Motor neuron (in vitro differentiated cells): Measurements from ENCODE around the gene TAS2R38. TPM values are rescaled to one million over a fixed set of nuclear protein-coding genes. Genes with fewer than 3 reads are reported as not detected.

Source experiments
- ATAC-seq, 8 experiments: fragments of 200-7000 bp; cut with Tn5 transposase; replicated peaks in 6 of 8; 2 replicates each; pipeline ENCODE4 v1.8.0; 2021; ENCODE audit warnings: mild to moderate bottlenecking in 8 of 8, moderate library complexity in 8 of 8
- H3K27ac ChIP-seq, 2 donors: fragments of 250-450 bp; sonication (Bioruptor Pico); 2 replicates each; pipeline ENCODE4 v1.9.0; 2021; ENCODE audit warnings: antibody characterized with exemption in 2 of 2, mild to moderate bottlenecking in 2 of 2, moderate library complexity in 1 of 2
- H3K4me1 ChIP-seq, 2 donors: fragments of 250-450 bp; sonication (Bioruptor Pico); replicated peaks in 1 of 2; 2 replicates each; pipeline ENCODE4 v1.6.1; 2021; ENCODE audit warnings: antibody characterized with exemption in 2 of 2, mild to moderate bottlenecking in 2 of 2, moderate library complexity in 1 of 2
- H3K4me3 ChIP-seq, 5 donors: fragments of 250-450 bp; sonication (Bioruptor Pico); 2 replicates each; pipeline ENCODE4 v1.9.0; 2021; ENCODE audit warnings: antibody characterized with exemption in 5 of 5, mild to moderate bottlenecking in 5 of 5, moderate library complexity in 4 of 5
- WGBS, 10 experiments: fragments of 450-650 bp; shearing (Covaris generic); methylation state at CpG; one replicate each; pipeline ENCODE4 v1.0.0; 2022; 5-methylcytosine and 5-hydroxymethylcytosine counted together
- in situ Hi-C, 9 experiments: fragments of 400-800 bp; cut with MboI; loops; one replicate each; pipeline ENCODE4 v1.15.0; 2021; ENCODE audit warnings: low sequenced_read_pairs in 9 of 9, low pct_unique_long_range_greater_than_20kb in 2 of 9; ENCODE audit not compliant: unreplicated experiment in 9 of 9
- total RNA-seq, 8 experiments: library from RNA; unstranded; fragments of 300-600 nt; gene quantifications; 2 replicates each; pipeline versions ENCODE4 v1.2.3 to v1.2.4, GENCODE V29; 2022

Gene TAS2R38
- total RNA-seq, result under 1 TPM in 2 of 8 experiments, not detected in 6; 0.11 to 0.24 TPM

GRCh38 chr7:141973673-141974072, at the start of gene TAS2R38:
TSS of gene TAS2R38 (minus strand) at chr7:141973773. CDS start at chr7:141973689, 84 bp downstream.
- Histone ChIP-seq H3K4me1 (no peaks in the 10 kb centered on the region), H3K27ac (no peak within 1 kb of the TSS), H3K4me3 (no peak within 1 kb of the TSS)
- WGBS, 10 experiments, result 52 to 90% (median 83%) methylated on average over 1 to 7 of the region's 7 CpGs; no CpG with 5 or more reads in 4 of the 10 experiments
- ATAC-seq, result no peak
- in situ Hi-C loops, result loop anchor here in 3 of 9 experiments (10.0 to 25.0 kb wide), 2 partner anchors 211 to 214 kb away; no protein-coding TSS in a partner anchor

- Histone ChIP-seq H3K4me3 (no peak overlapping the region), H3K4me1 (no peaks in the 10 kb centered on the region), H3K27ac (no peak overlapping the region)
- no peak for ATAC-seq
- in situ Hi-C loops, result no loop called here
- 0 to 80% (median 60%) methylated on average over 1 to 2 of the region's 2 CpGs; no CpG with 5 or more reads in 3 of the 10 experiments for WGBS, 10 experiments
Measured at GRCh38 chr7:142018154-142018553, 44.6 kb upstream of the TAS2R38 start.

DNA sequence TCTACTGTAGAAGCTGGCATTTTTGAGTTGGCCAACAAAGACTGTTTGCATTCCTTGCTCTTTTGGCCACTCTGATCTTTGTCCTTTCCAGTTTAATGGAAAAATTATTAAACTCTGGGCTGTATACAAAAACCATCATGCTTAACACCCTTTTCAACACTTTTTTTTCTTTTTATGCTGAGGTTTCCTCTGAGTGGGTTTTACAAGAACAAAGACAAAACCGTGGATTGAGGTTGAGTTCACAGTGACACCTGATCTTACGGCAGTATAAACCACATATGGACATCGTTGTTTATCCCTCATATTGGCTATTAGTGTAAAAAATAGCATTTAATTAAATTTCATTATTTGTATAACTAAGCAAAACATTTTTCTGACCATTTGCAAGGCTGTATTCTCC, 43.9 kb upstream of the TAS2R38 start:
- Histone ChIP-seq H3K4me1 (no peaks in the 10 kb centered on the region), H3K4me3 (no peak overlapping the region), H3K27ac (no peak overlapping the region)
- in situ Hi-C loops, result no loop called here
- ATAC-seq, result no peak
- WGBS, 10 experiments, result 0 to 93% (median 60%) methylated on average over 1 to 3 of the region's 3 CpGs; no CpG with 5 or more reads in 1 of the 10 experiments

- 0 to 92% (median 69%) methylated on average over 1 to 4 of the region's 4 CpGs; no CpG with 5 or more reads in 2 of the 10 experiments for WGBS, 10 experiments
- Histone ChIP-seq H3K27ac (no peak overlapping the region), H3K4me1 (no peaks in the 10 kb centered on the region), H3K4me3 (no peak overlapping the region)
- in situ Hi-C loops, result no loop called here
- no peak for ATAC-seq
Measured at GRCh38 chr7:142012825-142013511, 39.4 kb upstream of the TAS2R38 start.

GRCh38 chr7:142010952-142011548, 37.5 kb upstream of the TAS2R38 start:
- Histone ChIP-seq H3K27ac (no peak overlapping the region), H3K4me1 (no peaks in the 10 kb centered on the region), H3K4me3 (no peak overlapping the region)
- ATAC-seq, result no peak
- WGBS, 10 experiments, result 18 to 100% (median 47%) methylated on average over 2 to 3 of the region's 3 CpGs
- in situ Hi-C loops, result no loop called here

- no peak overlapping the region for H3K27ac ChIP-seq
- 0 to 100% (median 67%) methylated on average over 1 of the region's 1 CpG; no CpG with 5 or more reads in 2 of the 10 experiments for WGBS, 10 experiments
- in situ Hi-C loops, result no loop called here
- no peaks in the 10 kb centered on the region for H3K4me1 ChIP-seq
- H3K4me3 ChIP-seq, result no peak overlapping the region
- ATAC-seq, result no peak
Measured at GRCh38 chr7:142009187-142009586, 35.6 kb upstream of the TAS2R38 start.

DNA sequence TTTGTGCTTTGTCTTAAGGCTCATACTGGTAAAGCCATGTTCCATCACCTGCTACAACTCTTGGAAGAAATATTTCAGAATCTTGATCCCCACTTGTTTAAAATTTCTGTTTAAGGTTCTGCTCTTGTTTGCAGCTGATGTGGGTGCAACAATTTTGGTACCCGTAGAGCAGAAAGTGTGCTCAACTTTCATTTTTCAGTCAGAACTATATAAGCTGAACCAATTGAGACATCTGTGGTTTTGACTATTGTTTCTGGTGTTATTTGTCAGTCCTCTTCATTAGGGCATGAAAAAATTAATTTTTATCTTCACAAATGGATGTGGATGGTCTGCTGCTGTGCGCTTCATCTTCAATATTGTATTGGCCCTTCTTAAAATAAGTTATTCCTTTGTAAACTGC, 33.0 kb upstream of the TAS2R38 start:
- in situ Hi-C loops, result no loop called here
- H3K4me1 ChIP-seq, result no peaks in the 10 kb centered on the region
- H3K4me3 ChIP-seq, result no peak overlapping the region
- H3K27ac ChIP-seq, result no peak overlapping the region
- 14 to 100% (median 94%) methylated on average over 1 to 2 of the region's 2 CpGs; no CpG with 5 or more reads in 1 of the 10 experiments for WGBS, 10 experiments
- no peak for ATAC-seq

GRCh38 chr7:142002179-142002578, 28.6 kb upstream of the TAS2R38 start:
- no peak for ATAC-seq
- 0 to 100% (median 67%) methylated on average over 1 of the region's 1 CpG; no CpG with 5 or more reads in 1 of the 10 experiments for WGBS, 10 experiments
- Histone ChIP-seq H3K27ac (no peak overlapping the region), H3K4me3 (no peak overlapping the region), H3K4me1 (no peaks in the 10 kb centered on the region)
- in situ Hi-C loops, result no loop called here

DNA sequence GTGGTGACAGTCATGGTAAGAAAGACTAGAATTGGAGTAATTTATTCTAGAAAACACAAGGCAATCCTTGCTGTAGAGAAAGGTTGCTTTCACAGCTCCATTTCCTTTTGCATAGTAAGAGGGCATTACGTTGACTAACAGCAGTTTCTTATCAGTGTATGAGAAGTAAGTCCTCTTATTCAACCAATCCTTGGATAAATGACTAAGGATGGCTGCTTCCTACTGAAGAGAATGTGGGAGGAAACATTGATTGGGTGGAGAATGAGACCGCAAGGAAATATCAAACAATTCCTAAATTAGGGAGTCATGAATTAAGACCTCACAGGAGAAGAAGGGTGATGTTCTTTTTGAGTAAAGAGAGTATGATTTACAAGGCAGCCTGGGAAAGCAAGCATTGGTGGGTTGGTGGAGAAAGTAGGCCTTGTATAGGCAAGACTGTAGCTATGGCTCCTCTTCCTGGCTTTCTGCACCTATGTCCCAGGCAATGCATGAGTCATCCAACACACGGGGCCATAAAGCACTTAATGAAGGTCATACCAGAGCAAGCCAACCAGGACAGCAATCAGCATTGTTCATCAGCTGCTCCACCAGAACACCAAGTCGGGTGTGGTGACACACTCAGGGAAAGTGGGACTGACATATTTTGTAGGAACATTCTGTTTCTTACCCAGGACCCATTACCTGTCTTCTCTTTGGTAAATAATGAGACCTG, 27.7 kb upstream of the TAS2R38 start:
- WGBS, 10 experiments, result 0 to 95% (median 74%) methylated on average over 1 to 3 of the region's 4 CpGs
- Histone ChIP-seq H3K27ac (no peak overlapping the region), H3K4me1 (no peaks in the 10 kb centered on the region), H3K4me3 (no peak overlapping the region)
- ATAC-seq, result no peak
- in situ Hi-C loops, result no loop called here

DNA sequence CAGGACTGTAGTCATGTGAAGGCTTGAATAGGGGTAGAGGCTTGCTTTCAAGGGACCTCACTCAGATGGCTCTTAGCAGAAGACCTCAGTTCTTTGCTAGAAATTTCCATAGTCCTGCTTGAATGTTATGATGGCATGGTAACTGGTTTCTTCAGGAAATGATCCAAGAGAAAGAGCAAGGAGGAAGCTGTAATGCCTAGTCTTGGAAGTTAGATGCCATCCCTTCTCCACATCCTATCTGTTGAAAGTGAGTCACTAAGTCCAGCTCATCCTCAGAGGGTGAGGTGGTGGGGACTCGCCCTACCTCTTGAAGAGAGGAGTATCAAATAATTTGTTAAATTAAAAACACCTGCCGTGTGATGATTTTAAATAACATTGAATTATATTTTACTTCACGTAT, 26.7 kb upstream of the TAS2R38 start:
- whole genome bisulfite sequencing, 10 experiments, result 0 to 94% (median 60%) methylated on average over 2 to 3 of the region's 3 CpGs; no CpG with 5 or more reads in 1 of the 10 experiments
- no peaks in the 10 kb centered on the region for H3K4me1 ChIP-seq
- H3K27ac ChIP-seq, result no peak overlapping the region
- in situ Hi-C loops, result no loop called here
- H3K4me3 ChIP-seq, result no peak overlapping the region
- no peak for ATAC-seq

DNA sequence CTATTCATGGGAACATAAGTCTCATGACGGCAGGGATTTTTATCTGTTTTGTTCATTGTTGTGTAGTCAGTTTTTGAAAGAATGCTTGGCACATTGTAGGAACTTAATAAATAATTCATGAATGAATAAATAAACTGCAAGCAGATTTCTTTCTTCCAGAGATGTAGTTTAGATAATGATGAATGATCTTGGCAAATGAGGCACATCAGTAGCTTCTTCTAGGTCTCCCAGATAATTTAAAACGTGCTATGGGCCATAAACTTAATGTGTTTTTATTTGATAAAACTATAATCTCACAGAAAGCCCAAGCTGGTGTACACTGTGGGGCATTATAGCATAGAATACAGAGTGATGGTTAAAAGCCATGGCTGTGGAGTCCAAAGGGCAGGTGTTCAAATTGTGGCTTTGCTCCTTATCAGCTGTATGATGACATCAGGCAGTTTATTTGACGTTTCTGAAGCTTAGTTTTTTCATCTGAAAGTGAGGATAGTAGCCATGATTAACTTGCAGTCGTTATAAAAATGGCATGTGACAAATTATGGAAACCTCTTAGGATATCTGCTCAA, 25.6 kb upstream of the TAS2R38 start:
- H3K27ac ChIP-seq, result no peak overlapping the region
- no peak overlapping the region for H3K4me3 ChIP-seq
- in situ Hi-C loops, result no loop called here
- H3K4me1 ChIP-seq, result no peaks in the 10 kb centered on the region
- 0 to 63% (median 42%) methylated on average over 2 to 4 of the region's 4 CpGs for WGBS, 10 experiments
- peak in 2 of 8 experiments; percentile 32 to 34 for ATAC-seq

DNA sequence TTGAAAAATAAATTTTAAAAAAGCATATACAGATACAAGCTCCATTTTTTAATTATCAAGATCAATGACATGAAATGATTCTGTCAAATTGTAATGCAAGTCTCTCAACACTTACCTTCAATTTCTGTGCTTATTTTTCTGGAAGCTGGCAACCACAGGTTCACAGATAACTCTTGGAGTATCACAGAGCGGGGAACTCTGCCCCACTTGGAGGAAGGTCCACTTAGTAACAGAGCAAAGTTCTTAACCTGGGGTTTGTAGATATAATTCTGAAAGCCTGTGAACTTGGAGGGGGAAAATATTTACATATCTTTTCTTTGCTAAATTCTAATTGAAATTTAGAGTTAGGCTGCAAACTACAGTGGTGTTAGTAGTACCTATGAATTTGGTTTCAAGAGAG, 19.8 kb upstream of the TAS2R38 start:
- ATAC-seq, result no peak
- H3K4me1 ChIP-seq, result no peaks in the 10 kb centered on the region
- WGBS, 10 experiments, result 0 to 100% (median 60%) methylated on average over 1 of the region's 1 CpG; no CpG with 5 or more reads in 1 of the 10 experiments
- no peak overlapping the region for H3K4me3 ChIP-seq
- in situ Hi-C loops, result no loop called here
- H3K27ac ChIP-seq, result no peak overlapping the region

GRCh38 chr7:141992688-141993087, 19.1 kb upstream of the TAS2R38 start:
- H3K4me1 ChIP-seq, result no peaks in the 10 kb centered on the region
- no peak overlapping the region for H3K27ac ChIP-seq
- no peak overlapping the region for H3K4me3 ChIP-seq
- in situ Hi-C loops, result no loop called here
- ATAC-seq, result no peak
- 0 to 97% (median 84%) methylated on average over 2 to 4 of the region's 4 CpGs; no CpG with 5 or more reads in 1 of the 10 experiments for WGBS, 10 experiments
